Thoracic aorta (tissue), 2 donors: ENCODE data around the gene AFF1. TPM values are rescaled to one million over a fixed set of nuclear protein-coding genes. Genes with fewer than 3 reads are reported as not detected.
"Not testable (repeated sequence)": the region's sequence is repeated elsewhere in the genome, so short reads cannot be mapped to it uniquely, and the experiment has no call there.

Experiments used
- ATAC-seq: fragments of 150-250 bp; one replicate; pipeline ENCODE4 v1.8.0; 2017; ENCODE audit warnings: low read depth; ENCODE audit not compliant: insufficient number of reproducible peaks, low FRiP score
- DNase-seq: peaks from one replicate; pipeline ENCODE4 v3.0.0-alpha.2; 2020; ENCODE audit warnings: low spot score
- H3K27ac ChIP-seq, 2 donors: fragments of 200-600 bp; sonication (generic); 1 replicate in 1 of 2; 2 replicates in 1 of 2; pipeline ENCODE4 v1.5.1; 2016; ENCODE audit warnings: mild to moderate bottlenecking in 2 of 2, moderate library complexity in 2 of 2
- H3K27me3 ChIP-seq: fragments of 200-600 bp; sonication (generic); replicated peaks from 2 replicates; pipeline ENCODE4 v1.6.0; 2016; ENCODE audit warnings: mild to moderate bottlenecking; ENCODE audit not compliant: insufficient read depth
- H3K36me3 ChIP-seq: fragments of 200-600 bp; sonication (generic); one replicate; pipeline ENCODE4 v1.5.1; 2016
- H3K4me1 ChIP-seq, 2 donors: fragments of 200-600 bp; sonication (generic); 1 replicate in 1 of 2; 2 replicates in 1 of 2; pipeline versions ENCODE4 v1.5.1 to v1.6.0; 2016; ENCODE audit warnings: low read depth in 2 of 2, mild to moderate bottlenecking in 1 of 2; ENCODE audit not compliant: control insufficient read depth in 1 of 2
- H3K4me3 ChIP-seq: fragments of 200-600 bp; sonication (generic); 2 replicates; pipeline ENCODE4 v1.5.1; 2016; ENCODE audit warnings: mild to moderate bottlenecking
- H3K9me3 ChIP-seq: fragments of 200-600 bp; sonication (generic); 2 replicates; pipeline ENCODE4 v1.5.1; 2016
- CTCF ChIP-seq: fragments of 200-600 bp; sonication (generic); IDR thresholded peaks from one replicate; pipeline ENCODE4 v1.5.1; 2019; ENCODE audit warnings: antibody characterized with exemption
- total RNA-seq, 2 donors: library from RNA; depleted of rRNA; stranded (reverse); fragments of >200 nt; gene quantifications; one replicate each; pipeline versions ENCODE4 v1.1.0 to v1.2.3, GENCODE V29; 2016

The AFF1 gene
- total RNA-seq, 2 donors from 2014 or later = 51.9 to 93.2 TPM

GRCh38 chr4:87132035-87132434 lies 197.2 kb downstream of the AFF1 start:
- peaks cover 0 to 13% of the 10 kb centered on the region in 2 donors for H3K4me1 ChIP-seq
- ATAC-seq = no peak
- DNase-seq = no peak
- no peaks in the 10 kb centered on the region for H3K9me3 ChIP-seq
- no peaks in the 10 kb centered on the region for H3K27me3 ChIP-seq
- H3K36me3 ChIP-seq = peaks cover 40% of the 10 kb centered on the region
- H3K4me3 ChIP-seq = no peak overlapping the region
- no peak for TF ChIP-seq CTCF
- no peak overlapping the region for H3K27ac ChIP-seq

- ATAC-seq (no peak), DNase-seq (no peak)
- TF ChIP-seq CTCF = no peak
- Histone ChIP-seq H3K4me1 (peaks cover 0 to 13% of the 10 kb centered on the region in 2 donors), H3K27ac (no peak overlapping the region), H3K27me3 (no peaks in the 10 kb centered on the region), H3K9me3 (no peaks in the 10 kb centered on the region), H3K36me3 (peaks cover 34% of the 10 kb centered on the region), H3K4me3 (no peak overlapping the region)
Observed at GRCh38 chr4:87133183-87133582, 198.4 kb downstream of the AFF1 start.

GRCh38 chr4:87134122-87134521 lies 199.3 kb downstream of the AFF1 start:
- no peak for TF ChIP-seq CTCF
- H3K4me1 ChIP-seq = peaks cover 0 to 13% of the 10 kb centered on the region in 2 donors
- no peaks in the 10 kb centered on the region for H3K9me3 ChIP-seq
- H3K36me3 ChIP-seq = peaks cover 34% of the 10 kb centered on the region
- no peak overlapping the region for H3K27ac ChIP-seq
- DNase-seq = no peak
- H3K27me3 ChIP-seq = no peaks in the 10 kb centered on the region
- no peak for ATAC-seq
- no peak overlapping the region for H3K4me3 ChIP-seq

- DNase-seq (no peak), ATAC-seq (no peak)
- H3K4me3 ChIP-seq = no peak overlapping the region
- H3K4me1 ChIP-seq = no peaks in the 10 kb centered on the region
- no peak overlapping the region for H3K27ac ChIP-seq
- H3K36me3 ChIP-seq = peaks cover 11% of the 10 kb centered on the region
- no peaks in the 10 kb centered on the region for H3K27me3 ChIP-seq
- TF ChIP-seq CTCF = no peak
- H3K9me3 ChIP-seq = no peaks in the 10 kb centered on the region
Observed at GRCh38 chr4:87141428-87141827, 206.6 kb downstream of the AFF1 start.

- Histone ChIP-seq H3K27me3 (no peaks in the 10 kb centered on the region), H3K27ac (no peak overlapping the region), H3K4me3 (no peak overlapping the region), H3K9me3 (no peaks in the 10 kb centered on the region), H3K4me1 (no peaks in the 10 kb centered on the region), H3K36me3 (peaks cover 5% of the 10 kb centered on the region)
- ATAC-seq (no peak), DNase-seq (no peak)
- TF ChIP-seq CTCF = no peak
Observed at GRCh38 chr4:87144356-87144755, 209.5 kb downstream of the AFF1 start.

GRCh38 chr4:87145934-87146333 lies 211.1 kb downstream of the AFF1 start:
- H3K9me3 ChIP-seq, H3K4me3 ChIP-seq, H3K4me1 ChIP-seq, H3K27me3 ChIP-seq, DNase-seq, H3K36me3 ChIP-seq, ATAC-seq, H3K27ac ChIP-seq: not testable (repeated sequence)
